Ishikawa (cell line): ENCODE data around the gene TBC1D22A.

Experiments
- CEBPB ChIP-seq: IDR thresholded peaks from 2 replicates; pipeline ENCODE4 v1.6.1; 2012
- CREB1 ChIP-seq: IDR thresholded peaks from 2 replicates; pipeline ENCODE4 v1.6.1; 2012; ENCODE audit warnings: low read depth
- EGR1 ChIP-seq: IDR thresholded peaks from 2 replicates; pipeline ENCODE4 v1.6.1; 2012
- EP300 ChIP-seq: IDR thresholded peaks from 2 replicates; pipeline ENCODE4 v1.6.1; 2012; ENCODE audit warnings: borderline replicate concordance
- FOXM1 ChIP-seq: IDR thresholded peaks from 2 replicates; pipeline ENCODE4 v1.6.1; 2012; ENCODE audit warnings: low read depth, borderline replicate concordance
- MAX ChIP-seq: IDR thresholded peaks from 2 replicates; pipeline ENCODE4 v1.6.1; 2012
- NFIC ChIP-seq: IDR thresholded peaks from 2 replicates; pipeline ENCODE4 v1.6.1; 2012
- RAD21 ChIP-seq: IDR thresholded peaks from 2 replicates; pipeline ENCODE4 v1.6.1; 2012; ENCODE audit warnings: low read depth
- REST ChIP-seq: IDR thresholded peaks from 2 replicates; pipeline ENCODE4 v1.6.1; 2012; ENCODE audit warnings: low read depth, mild to moderate bottlenecking
- TAF1 ChIP-seq: IDR thresholded peaks from 2 replicates; pipeline ENCODE4 v1.6.1; 2012; ENCODE audit warnings: low read depth, mild to moderate bottlenecking
- TCF12 ChIP-seq: IDR thresholded peaks from 2 replicates; pipeline ENCODE4 v1.6.1; 2012; ENCODE audit warnings: low read depth
- TEAD4 ChIP-seq: IDR thresholded peaks from 2 replicates; pipeline ENCODE4 v1.6.1; 2012
- USF1 ChIP-seq: IDR thresholded peaks from 2 replicates; pipeline ENCODE4 v1.6.1; 2012
- YY1 ChIP-seq: IDR thresholded peaks from 2 replicates; pipeline ENCODE4 v1.6.1; 2012; ENCODE audit warnings: low read depth
- ZBTB7A ChIP-seq: IDR thresholded peaks from 2 replicates; pipeline ENCODE4 v1.6.1; 2012; ENCODE audit warnings: low read depth

TBC1D22A gene

GRCh38 chr22:46966495-46966845 lies 204.0 kb downstream of the TBC1D22A start:
- no peak for TF ChIP-seq NFIC
- TF ChIP-seq CEBPB: no peak
- no peak for TF ChIP-seq TCF12
- no peak for TF ChIP-seq EP300

GRCh38 chr22:46966846-46967245 lies 204.4 kb downstream of the TBC1D22A start:
- TF ChIP-seq RAD21 (no peak), TAF1 (no peak), TCF12 (no peak), CEBPB (no peak), CREB1 (no peak), USF1 (no peak), REST (no peak), EP300 (no peak)

GRCh38 chr22:46967445-46968358 lies 205.3 kb downstream of the TBC1D22A start:
- TF ChIP-seq MAX: no peak
- no peak for TF ChIP-seq EP300
- no peak for TF ChIP-seq YY1
- TF ChIP-seq EGR1: no peak
- no peak for TF ChIP-seq RAD21
- TF ChIP-seq CREB1: no peak
- no peak for TF ChIP-seq TEAD4
- no peak for TF ChIP-seq TCF12
- TF ChIP-seq NFIC: no peak
- TF ChIP-seq ZBTB7A: no peak
- TF ChIP-seq REST: no peak
- no peak for TF ChIP-seq TAF1
- no peak for TF ChIP-seq CEBPB
- TF ChIP-seq FOXM1: no peak
- no peak for TF ChIP-seq USF1

- no peak for TF ChIP-seq EGR1
- no peak for TF ChIP-seq NFIC
- no peak for TF ChIP-seq FOXM1
- no peak for TF ChIP-seq REST
- no peak for TF ChIP-seq TCF12
- no peak for TF ChIP-seq CEBPB
These were observed 205.9 kb downstream of the TBC1D22A start for GRCh38 chr22:46968359-46968740.

- TF ChIP-seq USF1: no peak
- no peak for TF ChIP-seq CEBPB
- TF ChIP-seq NFIC: no peak
- TF ChIP-seq YY1: no peak
- TF ChIP-seq ZBTB7A: no peak
- TF ChIP-seq REST: no peak
- no peak for TF ChIP-seq EP300
- TF ChIP-seq TAF1: no peak
- TF ChIP-seq FOXM1: no peak
- TF ChIP-seq TCF12: no peak
- no peak for TF ChIP-seq CREB1
- no peak for TF ChIP-seq MAX
- no peak for TF ChIP-seq RAD21
- no peak for TF ChIP-seq TEAD4
- no peak for TF ChIP-seq EGR1
These were observed 206.4 kb downstream of the TBC1D22A start for GRCh38 chr22:46968848-46969247.
